OCI-LY1 (cell line): Measurements from ENCODE around the gene C1QTNF1.

Experiments used
- H2AFZ ChIP-seq: fragments of 200-600 bp; sonication (generic), shearing (Covaris generic); 2 replicates; pipeline ENCODE4 v1.6.0; 2014; ENCODE audit warnings: antibody characterized with exemption, mild to moderate bottlenecking, low read length
- H3F3A ChIP-seq: fragments of 200-600 bp; sonication (generic), shearing (Covaris generic); 2 replicates; pipeline ENCODE4 v1.6.0; 2014; ENCODE audit warnings: mild to moderate bottlenecking, antibody characterized with exemption, low read length, moderate library complexity; ENCODE audit not compliant: insufficient read depth
- H3K27ac ChIP-seq: fragments of 200-600 bp; sonication (generic); 2 replicates; pipeline ENCODE4 v1.5.1; 2014; ENCODE audit warnings: low read length, mixed run types, mild to moderate bottlenecking, low read depth; ENCODE audit not compliant: poor library complexity, severe bottlenecking
- H3K27me3 ChIP-seq: fragments of 200-600 bp; sonication (generic); 2 replicates; pipeline ENCODE4 v1.6.0; 2014; ENCODE audit warnings: antibody characterized with exemption, mild to moderate bottlenecking, low read length, moderate library complexity; ENCODE audit not compliant: insufficient read depth
- H3K36me3 ChIP-seq: fragments of 200-600 bp; sonication (generic); 2 replicates; pipeline ENCODE4 v1.6.1; 2014; ENCODE audit warnings: mild to moderate bottlenecking, antibody characterized with exemption, low read length, moderate library complexity, mixed read lengths; ENCODE audit not compliant: insufficient read depth
- H3K4me1 ChIP-seq: fragments of 200-600 bp; sonication (generic); 2 replicates; pipeline ENCODE4 v1.5.1; 2014; ENCODE audit warnings: mild to moderate bottlenecking, low read length, moderate library complexity; ENCODE audit not compliant: insufficient read depth, severe bottlenecking
- H3K4me2 ChIP-seq: fragments of 200-600 bp; sonication (generic), shearing (Covaris generic); 2 replicates; pipeline ENCODE4 v1.6.1; 2014; ENCODE audit warnings: low read length
- H3K4me3 ChIP-seq: fragments of 200-600 bp; sonication (generic); 2 replicates; pipeline ENCODE4 v1.5.1; 2014; ENCODE audit warnings: low read length, low read depth, mild to moderate bottlenecking, mixed read lengths; ENCODE audit not compliant: poor library complexity, severe bottlenecking
- H3K79me2 ChIP-seq: fragments of 200-600 bp; shearing (Covaris generic); 2 replicates; pipeline ENCODE4 v1.6.1; 2016; ENCODE audit warnings: mixed run types, low read length, mixed read lengths; ENCODE audit not compliant: insufficient read depth
- H3K9ac ChIP-seq: fragments of 200-600 bp; sonication (generic), shearing (Covaris generic); 2 replicates; pipeline ENCODE4 v1.6.1; 2014; ENCODE audit warnings: mild to moderate bottlenecking, low read length, mixed read lengths
- H3K9me2 ChIP-seq: fragments of 200-600 bp; sonication (generic), shearing (Covaris generic); 2 replicates; pipeline ENCODE4 v1.6.1; 2014; ENCODE audit warnings: low read depth, mild to moderate bottlenecking, low read length, mixed read lengths
- H3K9me3 ChIP-seq: fragments of 200-600 bp; shearing (Covaris generic); 2 replicates; pipeline ENCODE4 v1.6.1; 2014; ENCODE audit warnings: low read length, mixed read lengths
- H4K20me1 ChIP-seq: fragments of 200-600 bp; sonication (generic), shearing (Covaris generic); 2 replicates; pipeline ENCODE4 v1.6.0; 2016; ENCODE audit warnings: mild to moderate bottlenecking, low read length; ENCODE audit not compliant: insufficient read depth
- CTCF ChIP-seq: fragments of 200-600 bp; sonication (generic), shearing (Covaris generic); IDR thresholded peaks from 2 replicates; pipeline ENCODE4 v1.5.1; 2017; ENCODE audit warnings: mild to moderate bottlenecking, antibody characterized with exemption, low read length, moderate library complexity, mixed read lengths
- EZH2 ChIP-seq: fragments of 200-600 bp; sonication (generic), shearing (Covaris generic); IDR thresholded peaks from 2 replicates; pipeline ENCODE4 v1.8.0; 2017; ENCODE audit warnings: borderline replicate concordance, mixed run types, mild to moderate bottlenecking, antibody characterized with exemption, low read length, moderate library complexity, mixed read lengths

Gene C1QTNF1

GRCh38 chr17:79098282-79098867 is 74.4 kb downstream of the C1QTNF1 start:
- Histone ChIP-seq H3F3A (no peaks in the 10 kb centered on the region), H3K4me1 (no peaks in the 10 kb centered on the region), H3K36me3 (no peaks in the 10 kb centered on the region), H3K27me3 (no peaks in the 10 kb centered on the region), H2AFZ (no peak overlapping the region), H3K27ac (no peak overlapping the region), H3K9ac (no peak overlapping the region), H3K9me3 (no peaks in the 10 kb centered on the region), H3K4me3 (no peak overlapping the region), H3K9me2 (no peaks in the 10 kb centered on the region), H4K20me1 (no peaks in the 10 kb centered on the region), H3K79me2 (no peaks in the 10 kb centered on the region), H3K4me2 (no peak overlapping the region)
- TF ChIP-seq CTCF (no peak), EZH2 (no peak)
